ENCODE results near the gene CAPZA2.
"Not testable (repeated sequence)": the region's sequence is repeated elsewhere in the genome, so short reads cannot be mapped to it uniquely, and the experiment has no call there.

Gene CAPZA2

GRCh38 chr7:116955801-116956476, 93.6 kb downstream of the CAPZA2 start:
- DNase-seq, result no peak

DNA sequence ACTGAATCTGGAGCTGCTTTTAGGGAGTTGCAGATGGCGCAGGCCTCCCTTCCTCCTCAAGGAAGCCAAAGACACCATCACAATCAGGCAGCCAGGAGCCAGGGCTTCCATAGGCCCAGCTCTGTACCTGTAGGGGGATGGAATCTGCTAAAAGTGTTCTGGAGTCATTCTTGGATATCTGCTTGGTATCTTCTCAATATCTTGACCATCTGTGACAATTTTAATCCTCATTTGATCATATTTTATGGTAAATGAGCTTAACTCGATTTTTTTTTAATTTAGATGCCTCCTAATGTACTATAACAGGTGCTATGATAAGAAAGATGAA, 94.1 kb downstream of the CAPZA2 start:
- DNase-seq, result no peak

DNA sequence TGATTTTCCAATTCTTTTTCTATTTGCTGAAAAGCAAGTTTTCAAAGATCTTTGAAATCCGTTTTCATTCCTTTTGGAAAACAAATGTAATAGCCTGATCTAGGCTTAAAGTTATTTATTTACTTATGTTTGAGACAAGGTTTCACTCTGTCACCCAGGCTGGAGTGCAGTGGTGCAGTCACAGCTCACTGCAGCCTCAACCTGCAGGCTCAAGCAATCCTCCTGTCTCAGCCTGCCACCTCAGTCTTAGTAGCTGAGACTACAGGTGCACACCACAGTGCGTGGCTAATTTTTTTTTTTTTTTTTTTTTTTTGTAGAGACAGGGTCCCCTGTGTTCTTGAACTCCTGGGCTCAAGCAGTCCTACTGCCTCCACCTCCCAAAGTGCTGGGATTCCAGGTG, 95.5 kb downstream of the CAPZA2 start:
- DNase-seq, result no peak

- DNase-seq, result not testable (repeated sequence)
Measured at GRCh38 chr7:116961966-116962673, 99.7 kb downstream of the CAPZA2 start.

DNA sequence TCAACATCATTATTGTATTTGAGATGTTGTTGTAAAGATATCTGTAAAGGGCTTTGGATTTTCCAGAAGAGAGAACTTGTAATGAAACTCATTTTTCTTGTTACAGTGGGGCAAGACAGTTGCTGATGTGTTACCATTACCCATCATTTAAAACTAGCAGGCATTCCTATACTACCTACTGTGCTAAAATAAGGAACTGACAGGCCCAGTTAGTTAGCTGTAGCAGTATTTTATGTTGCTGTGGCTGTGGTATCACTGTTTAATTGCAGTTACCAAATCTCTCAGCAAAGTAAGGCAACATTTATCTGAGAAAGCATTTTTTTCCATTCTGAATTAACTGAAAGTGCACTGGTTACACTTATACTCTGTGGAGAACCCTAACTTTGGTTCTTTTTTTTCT, 100.8 kb downstream of the CAPZA2 start:
- no peak for DNase-seq

- DNase-seq, result no peak
Measured at GRCh38 chr7:116966601-116967000, 104.2 kb downstream of the CAPZA2 start.

DNA sequence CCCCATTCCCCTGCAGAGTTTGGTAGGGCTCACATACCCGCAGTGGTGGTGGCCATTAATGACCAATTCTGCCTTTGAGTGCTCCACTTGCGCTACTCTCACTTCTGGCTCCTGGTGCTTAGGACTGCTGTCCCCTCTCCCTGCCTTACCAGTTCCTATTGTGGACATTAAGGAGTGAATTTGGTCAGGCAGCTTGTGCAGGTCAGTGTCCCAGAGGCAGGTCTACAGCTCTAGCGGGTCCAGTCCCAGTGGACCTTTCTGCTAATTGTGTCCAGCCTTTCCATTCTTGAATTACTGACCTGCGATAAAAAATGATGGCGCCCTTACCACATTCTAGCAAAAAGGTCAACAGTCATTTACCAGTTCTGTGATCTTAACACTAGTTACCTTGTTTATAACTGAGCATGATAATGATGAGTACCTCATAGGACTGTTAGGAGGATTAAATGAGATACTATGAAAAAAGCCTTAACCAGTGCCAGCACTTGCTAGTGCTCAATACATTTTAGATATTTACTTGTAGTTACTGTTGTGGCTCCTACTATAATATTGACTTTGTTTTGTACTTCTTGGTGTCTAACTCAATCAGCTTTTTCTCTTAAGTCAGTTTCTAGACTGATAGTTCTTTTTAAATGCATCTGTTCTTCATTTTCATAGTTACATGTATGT, 105.0 kb downstream of the CAPZA2 start:
- no peak for DNase-seq

GRCh38 chr7:116967983-116968382, 105.6 kb downstream of the CAPZA2 start:
- no peak for DNase-seq

DNA sequence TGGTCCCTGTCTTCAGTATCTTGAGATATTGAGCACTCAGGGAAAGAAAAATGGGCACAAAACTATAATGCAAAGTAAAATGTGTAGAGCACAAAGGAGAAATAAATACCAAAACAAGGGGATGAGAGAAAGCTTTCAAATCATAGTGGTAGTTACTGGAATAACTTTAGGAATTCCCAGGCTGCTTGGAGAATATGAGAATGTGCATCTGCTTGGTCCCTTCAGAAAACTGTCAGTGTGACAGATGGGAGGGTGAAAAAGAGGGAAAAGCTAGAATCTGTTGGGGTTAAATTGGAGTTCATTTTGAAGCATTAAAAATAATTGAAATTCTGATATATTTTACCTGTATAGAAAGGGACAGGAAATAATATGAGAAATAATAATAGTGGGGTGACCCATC, 106.2 kb downstream of the CAPZA2 start:
- DNase-seq, result no peak

DNA sequence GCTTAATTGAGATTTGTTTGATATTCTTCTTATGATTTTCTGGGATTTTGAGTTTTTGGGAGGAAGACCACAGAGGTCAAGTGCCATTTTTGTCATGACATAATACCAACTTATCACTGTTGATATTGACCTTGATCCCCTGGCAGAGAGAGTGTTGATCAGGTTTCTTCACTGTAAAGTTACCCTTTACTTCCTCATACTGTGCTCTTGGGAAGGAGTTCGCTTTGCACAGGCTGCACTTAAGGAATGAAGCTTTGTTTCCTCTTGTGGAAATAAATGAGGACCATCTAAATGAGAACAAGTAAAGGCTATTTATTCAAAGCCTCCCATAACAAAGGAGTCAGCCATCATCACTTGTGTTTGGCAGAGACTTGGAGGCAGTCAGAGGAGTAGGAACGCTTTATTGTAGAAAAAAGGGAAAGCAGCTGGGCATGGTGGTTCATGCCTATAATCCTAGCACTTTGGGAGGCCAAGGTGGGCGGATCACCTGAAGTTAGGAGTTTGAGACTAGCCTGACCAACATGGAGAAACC, 107.0 kb downstream of the CAPZA2 start:
- no peak for DNase-seq

DNA sequence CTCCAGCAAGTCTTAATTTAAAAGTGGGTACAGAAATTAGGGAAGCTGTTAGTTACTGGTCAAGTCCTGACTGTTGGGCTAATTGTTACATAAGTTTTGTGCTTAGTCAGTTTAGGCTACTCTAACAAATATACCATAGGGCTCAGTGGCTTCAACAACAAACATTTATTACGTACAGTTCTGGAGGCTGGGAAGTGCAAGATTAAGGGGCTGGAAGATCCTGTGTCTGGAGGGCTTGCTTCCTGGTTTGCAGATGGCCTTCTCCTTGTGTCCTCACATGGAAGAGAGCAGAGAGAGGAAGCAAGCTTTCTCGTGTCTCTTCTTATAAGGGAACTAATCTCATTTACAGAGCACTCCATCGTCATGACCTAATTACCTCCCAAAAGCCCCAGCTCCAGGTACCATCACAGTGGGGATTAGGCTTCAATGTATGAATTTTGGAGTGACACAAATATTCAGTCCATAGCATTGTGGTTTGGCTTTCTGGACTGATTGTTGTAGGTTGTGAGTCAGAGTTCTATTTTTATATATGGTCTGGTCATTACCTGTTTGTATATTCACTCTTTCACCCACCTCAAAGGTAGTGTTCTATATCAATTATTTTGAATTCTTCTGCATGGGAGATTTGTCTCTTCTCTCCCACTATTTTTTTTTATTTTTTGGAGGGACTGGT, 108.0 kb downstream of the CAPZA2 start:
- DNase-seq, result no peak

- not testable (repeated sequence) for DNase-seq
Measured at GRCh38 chr7:116971153-116971552, 108.8 kb downstream of the CAPZA2 start.

Measured in NCI-H1105 treated with DMSO at 0.1 percent for 48 hours (cell line).